HG03045 (cell line): ENCODE measurements around the gene OR5K2.

Source experiments
- ATAC-seq: cut with Tn5 transposase; IDR thresholded peaks from one replicate; pipeline ENCODE4 v1.9.1; 2021; ENCODE audit warnings: mild to moderate bottlenecking, moderate library complexity; ENCODE audit not compliant: unreplicated experiment

The OR5K2 gene

DNA sequence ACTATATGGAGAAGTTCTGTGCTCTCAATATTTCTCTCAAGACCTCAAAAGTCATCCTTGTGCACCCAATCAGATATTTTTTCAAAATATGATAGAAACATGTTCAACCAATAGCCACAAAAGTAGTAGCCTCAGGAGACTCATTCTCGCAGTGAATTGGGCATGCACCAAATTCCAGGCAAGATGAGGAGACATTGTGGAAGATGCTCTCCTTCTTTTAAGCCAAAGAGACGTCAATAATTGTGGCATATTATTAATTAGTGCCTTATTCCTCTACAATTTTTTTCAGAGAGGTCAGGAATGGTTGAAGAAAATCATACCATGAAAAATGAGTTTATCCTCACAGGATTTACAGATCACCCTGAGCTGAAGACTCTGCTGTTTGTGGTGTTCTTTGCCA lies at the start of gene OR5K2:
OR5K2 (plus strand) TSS at position 301 of the 400 bp plus-strand sequence; CDS start at position 301, 0 bp downstream.
- no peak for ATAC-seq

- ATAC-seq = no peak
Observed at GRCh38 chr3:98449606-98450193, 47.8 kb upstream of the OR5K2 start.

- no peak for ATAC-seq
Observed at GRCh38 chr3:98450372-98450771, 47.1 kb upstream of the OR5K2 start.

DNA sequence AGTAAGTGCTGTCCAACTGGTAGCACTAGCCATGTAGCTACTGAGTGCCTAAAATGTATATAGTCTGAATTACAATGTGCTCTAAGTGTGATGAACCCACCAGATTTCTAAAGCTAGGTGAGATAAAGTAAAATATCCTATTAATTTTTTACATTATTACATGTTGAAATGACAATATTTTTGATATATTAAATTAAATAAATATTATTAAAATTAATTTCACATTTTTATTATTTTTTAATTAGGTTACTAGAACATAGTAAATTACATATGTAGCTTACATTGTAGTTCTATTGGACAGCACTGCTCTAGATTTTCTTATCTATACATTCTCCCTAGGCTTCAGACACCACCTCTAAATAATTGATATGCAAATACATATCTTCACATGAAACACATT lies 43.7 kb upstream of the OR5K2 start:
- no peak for ATAC-seq

DNA sequence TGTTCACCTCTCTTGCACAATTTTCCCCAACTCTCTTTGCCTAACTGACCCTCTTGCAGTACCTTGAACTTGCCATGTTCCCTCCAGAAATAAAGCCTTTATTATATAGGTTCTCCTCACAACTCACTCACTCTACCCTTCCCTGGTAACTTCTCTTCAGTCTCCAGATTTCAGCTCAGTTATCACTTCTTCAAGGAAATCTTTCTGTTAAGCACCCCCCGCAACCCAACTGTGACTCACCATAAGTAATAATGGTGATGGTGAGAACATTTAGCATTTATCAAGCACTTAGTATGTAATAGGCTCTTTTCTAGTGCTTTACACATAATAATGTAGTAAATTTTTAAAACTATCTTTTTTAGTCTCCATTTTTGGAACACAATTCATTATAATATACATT lies 42.6 kb upstream of the OR5K2 start:
- ATAC-seq = no peak

DNA sequence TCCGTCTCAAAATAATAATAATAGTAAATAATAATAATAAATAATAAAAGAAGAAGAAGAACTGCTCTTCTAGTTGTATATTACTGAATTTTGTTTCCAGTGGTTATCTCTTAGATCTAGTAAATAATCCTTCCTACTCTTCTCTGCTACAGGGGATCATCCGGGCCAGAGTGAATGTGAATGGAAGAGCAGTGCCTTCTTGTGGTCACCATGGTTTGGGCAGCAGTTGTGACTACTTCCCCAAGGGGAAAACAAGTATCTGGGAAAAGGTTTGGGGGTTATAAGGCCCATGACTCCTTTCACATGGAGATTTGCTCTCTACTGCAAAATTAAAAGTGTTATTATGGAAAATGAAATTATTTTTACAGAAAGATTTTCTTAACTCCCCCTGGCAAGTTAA lies 39.9 kb upstream of the OR5K2 start:
- ATAC-seq = no peak

GRCh38 chr3:98460220-98460619 lies 37.3 kb upstream of the OR5K2 start:
- ATAC-seq = no peak

- no peak for ATAC-seq
Observed at GRCh38 chr3:98462901-98463300, 34.6 kb upstream of the OR5K2 start, which contains the start of gene OR5K1. TSS of gene OR5K1 (plus strand) at chr3:98463201. CDS start at chr3:98469577, 6,376 bp downstream.

GRCh38 chr3:98482717-98483482 lies 14.6 kb upstream of the OR5K2 start:
- ATAC-seq = no peak

DNA sequence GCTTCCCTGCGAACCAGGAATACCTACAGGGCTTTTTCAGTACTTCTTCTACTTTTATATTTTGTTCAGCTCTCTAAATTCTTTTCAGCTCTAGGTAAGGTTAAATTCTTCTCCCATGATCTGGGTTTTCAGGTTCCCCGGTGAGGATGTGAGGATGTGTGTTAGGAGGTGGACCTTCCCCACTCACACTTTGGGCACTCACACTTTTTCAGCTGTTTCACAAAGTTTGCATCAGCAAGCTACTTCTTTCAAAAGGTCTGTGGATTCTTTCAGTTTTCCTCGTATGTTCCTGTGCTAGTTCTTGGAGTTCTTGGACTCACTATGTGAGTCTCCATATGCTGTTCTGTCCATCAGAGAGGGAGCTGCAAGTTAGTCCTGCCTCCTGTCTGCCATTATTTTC lies 13.9 kb upstream of the OR5K2 start:
- ATAC-seq = no peak

GRCh38 chr3:98500019-98500418 lies 2.5 kb downstream of the OR5K2 start:
- no peak for ATAC-seq

DNA sequence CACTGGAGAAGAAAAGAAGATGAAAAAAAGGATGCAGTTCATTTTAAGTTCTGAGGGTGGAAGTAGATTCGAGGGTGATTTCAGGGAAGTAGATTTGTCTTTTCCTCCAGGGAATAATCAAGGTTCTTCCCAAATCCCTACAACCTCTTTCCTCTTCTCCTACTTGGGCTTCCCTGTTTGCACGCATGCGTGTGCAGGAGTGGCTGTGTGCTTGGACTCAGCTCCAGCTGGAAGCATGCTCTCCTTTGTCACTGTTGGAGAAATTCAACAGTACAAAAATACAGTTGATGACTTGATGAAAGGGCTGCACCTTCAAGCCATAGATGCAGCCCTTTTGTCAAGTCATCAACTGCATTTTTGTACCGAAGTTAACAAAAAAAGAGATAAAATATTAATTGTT lies 3.8 kb downstream of the OR5K2 start:
- ATAC-seq = no peak

- no peak for ATAC-seq
Observed at GRCh38 chr3:98501863-98502576, 4.5 kb downstream of the OR5K2 start.

DNA sequence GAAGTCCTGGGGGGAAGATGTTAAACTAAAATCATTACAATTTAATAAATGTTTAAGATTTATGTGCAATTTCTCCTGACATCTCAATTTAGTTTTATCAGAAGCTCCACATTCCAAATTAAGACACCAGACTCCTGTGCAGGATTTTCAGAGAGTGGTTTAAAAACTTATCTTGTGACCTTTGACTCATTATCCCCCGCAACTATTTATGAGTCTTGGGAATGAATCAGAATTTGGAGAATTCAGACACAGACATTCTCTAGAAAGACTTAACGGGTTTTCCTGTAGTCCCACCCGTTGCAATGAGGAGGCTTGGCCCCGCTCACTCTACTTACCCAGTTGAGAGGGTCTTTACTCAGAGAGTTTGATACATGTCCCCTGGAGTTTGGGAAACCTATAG lies 7.1 kb downstream of the OR5K2 start:
- ATAC-seq = no peak

- ATAC-seq = no peak
Observed at GRCh38 chr3:98508582-98508981, 11.1 kb downstream of the OR5K2 start.

GRCh38 chr3:98512576-98512975 lies 15.1 kb downstream of the OR5K2 start:
- ATAC-seq = no peak

- no peak for ATAC-seq
Observed at GRCh38 chr3:98513091-98513511, 15.6 kb downstream of the OR5K2 start.

- no peak for ATAC-seq
Observed at GRCh38 chr3:98513736-98514135, 16.3 kb downstream of the OR5K2 start.

GRCh38 chr3:98514948-98515347 lies 17.5 kb downstream of the OR5K2 start:
- no peak for ATAC-seq

- no peak for ATAC-seq
Observed at GRCh38 chr3:98518816-98519215, 21.3 kb downstream of the OR5K2 start.

- ATAC-seq = no peak
Observed at GRCh38 chr3:98519351-98519750, 21.9 kb downstream of the OR5K2 start.
